Astrocyte of the hippocampus (primary cell): ENCODE data around the gene LIAS.
"Not testable (repeated sequence)": the region's sequence is repeated elsewhere in the genome, so short reads cannot be mapped to it uniquely, and the experiment has no call there.

ENCODE experiments used
- DNase-seq: peaks from one replicate; pipeline ENCODE4 v3.0.0; 2011; ENCODE audit warnings: low read depth, low spot score

LIAS gene

DNA sequence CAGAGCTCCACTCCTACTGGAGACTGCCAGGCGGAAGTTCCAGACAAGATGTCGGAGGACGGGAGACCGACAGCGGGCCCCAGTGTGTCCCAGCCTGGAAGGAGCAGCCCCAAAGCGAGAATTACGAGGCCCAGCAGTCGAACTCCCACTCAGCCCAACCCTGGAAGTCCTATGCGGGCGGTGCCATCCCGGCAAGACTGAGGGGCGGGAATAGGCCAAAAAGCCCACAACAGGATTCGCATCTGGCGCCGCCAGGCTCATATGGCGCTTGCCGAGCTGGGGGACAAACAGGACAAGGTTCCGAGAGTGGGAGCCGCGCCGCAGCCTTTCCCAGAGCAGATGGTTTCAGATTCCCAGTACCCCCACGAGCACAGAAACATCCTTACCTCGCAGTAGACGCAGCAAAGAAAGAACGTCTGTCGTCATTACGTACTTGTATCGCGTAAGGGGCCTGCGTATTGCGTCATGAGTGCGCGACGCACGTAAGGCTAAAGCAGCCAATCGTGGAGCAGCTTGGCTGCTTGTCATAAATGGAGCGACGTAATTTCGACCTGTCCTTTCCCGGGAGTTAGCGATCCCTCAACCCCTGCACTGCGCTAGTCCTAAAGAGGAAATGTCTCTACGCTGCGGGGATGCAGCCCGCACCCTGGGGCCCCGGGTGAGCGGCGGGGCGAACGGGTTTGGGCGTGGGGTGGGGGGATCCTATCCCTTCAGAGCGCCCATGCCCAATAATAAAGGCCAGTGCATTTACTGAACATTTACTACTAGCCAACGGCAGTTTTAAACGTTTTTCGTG, at the start of gene LIAS, which contains the start of gene RPL9:
Gene LIAS (plus strand): TSS at position 552 of the 796 bp plus-strand sequence. CDS start 62 bp downstream, at position 614.
Gene RPL9 (minus strand): TSS at position 418 of the 796 bp plus-strand sequence. CDS start 483 bp downstream, outside the sequence.
- peak; percentile 99 for DNase-seq

DNA sequence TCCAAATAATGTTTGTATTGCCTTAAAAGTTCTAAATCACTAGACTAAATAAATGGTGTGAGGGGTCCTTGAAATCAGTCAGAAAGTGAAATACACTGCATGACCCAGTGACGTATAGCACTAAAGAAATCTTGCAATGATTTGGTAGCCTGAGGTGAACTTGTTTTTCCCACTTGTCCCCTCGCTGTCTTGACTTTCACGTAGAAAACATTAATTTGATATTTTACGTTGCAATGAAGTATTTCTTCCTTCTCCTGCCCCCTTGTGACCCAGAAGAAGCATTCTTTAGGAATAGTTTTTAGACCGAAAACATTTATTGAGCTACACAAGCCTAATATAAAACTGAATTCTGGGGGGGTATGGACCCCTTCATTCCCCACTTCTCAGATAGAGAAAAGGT, 48.4 kb upstream of the LIAS start:
- no peak for DNase-seq

DNA sequence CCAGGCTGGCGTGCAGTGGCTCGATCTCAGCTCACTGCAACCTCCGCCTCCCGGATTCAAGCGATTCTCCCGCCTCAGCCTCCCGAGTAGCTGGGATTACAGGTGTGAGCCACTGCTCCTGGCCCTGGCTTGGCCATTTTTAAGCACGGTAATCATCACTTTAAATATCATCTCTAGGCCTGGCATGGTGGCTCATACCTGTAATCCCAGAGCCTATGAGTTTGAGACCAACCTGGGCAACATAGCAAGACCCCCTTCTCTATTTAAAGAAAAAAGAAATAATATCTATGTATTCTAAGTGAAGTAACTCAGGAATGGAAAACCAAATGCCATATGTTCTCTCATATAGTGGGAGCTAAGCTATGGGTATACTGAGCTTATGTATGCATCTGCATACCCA, 47.3 kb upstream of the LIAS start:
- not testable (repeated sequence) for DNase-seq

DNA sequence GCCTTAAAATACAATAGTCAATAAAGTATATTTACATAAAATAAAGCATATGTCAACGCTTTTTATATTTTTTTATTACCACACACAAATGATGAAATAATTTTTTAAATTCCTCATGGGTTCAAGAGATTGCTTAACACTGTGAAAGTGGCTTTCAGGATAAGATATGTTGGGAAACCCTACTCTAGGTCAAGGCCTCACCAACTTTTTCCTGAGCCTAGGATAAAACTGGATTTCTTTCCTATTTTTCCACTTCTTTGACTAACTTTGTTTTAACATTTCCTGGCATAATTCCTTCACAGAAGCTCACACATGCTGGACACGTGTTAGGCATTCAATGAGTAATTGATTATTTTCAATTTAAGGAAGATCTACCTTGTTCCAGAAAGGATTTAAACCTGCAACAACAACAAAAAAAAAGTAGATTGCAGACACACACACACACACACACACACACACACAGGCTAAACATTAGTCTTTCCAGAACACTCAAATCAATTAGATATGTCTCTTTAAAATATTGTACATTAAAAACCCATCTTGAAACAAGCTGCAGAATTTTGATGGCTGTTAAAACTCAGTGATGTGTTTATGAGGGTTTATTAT, 43.1 kb upstream of the LIAS start:
- no peak for DNase-seq

DNA sequence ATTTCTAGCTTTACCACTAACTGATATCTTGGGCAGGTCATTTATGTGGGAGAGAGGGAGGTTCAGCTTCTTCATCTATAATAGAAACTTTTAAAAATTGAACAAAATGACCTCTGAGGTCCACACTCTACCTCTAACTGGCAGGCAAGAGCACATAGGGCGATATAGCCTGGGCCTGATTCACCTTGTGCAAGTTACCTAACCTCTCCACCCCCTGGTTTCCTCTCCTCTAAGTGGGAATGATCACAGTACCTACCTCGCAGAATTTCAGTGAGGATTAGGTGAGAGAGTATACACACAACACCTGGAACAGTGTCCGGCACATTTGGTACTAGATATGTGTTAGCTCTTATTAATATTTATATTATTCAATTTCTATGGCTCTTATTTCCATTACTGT, 36.6 kb upstream of the LIAS start:
- DNase-seq = no peak

DNA sequence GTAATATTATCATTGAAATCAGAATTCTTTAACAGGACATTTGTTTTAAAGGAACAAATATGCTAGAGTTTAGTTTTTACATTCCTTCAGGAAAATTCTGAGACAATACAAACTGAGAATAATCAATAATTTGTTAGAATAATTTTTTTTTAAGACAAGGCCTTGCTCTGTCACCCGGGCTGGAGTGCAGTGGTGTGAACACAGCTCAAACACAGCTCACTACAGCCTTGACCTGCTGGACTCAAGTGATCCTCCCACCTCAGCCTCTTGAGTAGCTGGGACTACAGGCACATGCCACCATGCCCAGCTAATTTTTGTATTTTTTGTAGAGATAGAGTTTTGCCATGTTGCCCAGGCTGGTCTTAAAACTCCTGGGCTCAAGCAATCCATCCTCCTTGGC, 33.6 kb upstream of the LIAS start:
- DNase-seq = not testable (repeated sequence)

DNA sequence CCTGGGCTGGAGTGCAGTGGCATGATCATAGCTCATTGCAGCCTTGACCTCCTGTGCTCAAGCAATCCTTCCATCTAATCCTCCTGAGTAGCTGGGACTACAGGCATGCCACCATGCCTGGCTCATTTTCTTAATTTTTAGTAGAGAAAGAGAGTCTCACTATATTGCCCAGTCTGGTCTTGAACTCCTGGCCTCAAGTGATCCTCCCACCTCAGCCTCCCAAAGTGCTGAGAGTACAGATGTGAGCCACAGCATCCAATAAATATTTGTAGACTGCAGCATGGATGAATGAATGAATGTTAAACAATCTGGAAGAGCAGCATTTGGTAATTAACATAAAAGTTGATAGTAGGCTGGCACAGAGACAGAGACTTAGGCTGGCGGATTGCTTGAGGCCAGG, 32.1 kb upstream of the LIAS start:
- DNase-seq = no peak

DNA sequence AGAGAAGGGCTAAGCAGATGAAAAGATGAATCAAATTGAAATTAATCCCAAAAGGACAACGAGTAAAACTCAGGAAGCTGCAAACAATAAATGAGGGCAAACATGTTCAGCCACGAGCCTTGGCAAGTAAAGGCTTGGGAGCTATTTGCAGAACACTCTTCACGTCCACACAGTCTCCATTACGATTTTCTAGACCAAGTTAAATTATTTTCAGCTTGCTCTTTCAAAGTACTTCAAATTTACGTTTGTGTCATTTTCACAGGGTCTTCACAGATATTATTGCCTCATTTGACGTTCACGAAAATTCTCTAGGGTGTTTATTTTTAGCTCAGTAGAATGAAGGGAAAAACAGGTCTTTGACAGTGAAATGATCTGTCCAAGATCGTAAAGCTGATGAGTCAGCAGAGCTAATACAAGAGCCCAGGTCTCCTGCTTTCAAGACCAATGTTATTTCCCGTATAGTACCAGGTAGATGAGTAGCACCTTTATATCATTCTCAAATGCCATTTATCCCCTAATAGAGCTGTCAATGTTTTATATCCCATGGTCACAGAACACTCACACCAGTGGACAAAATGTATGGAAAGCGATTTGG, 31.2 kb upstream of the LIAS start:
- no peak for DNase-seq

DNA sequence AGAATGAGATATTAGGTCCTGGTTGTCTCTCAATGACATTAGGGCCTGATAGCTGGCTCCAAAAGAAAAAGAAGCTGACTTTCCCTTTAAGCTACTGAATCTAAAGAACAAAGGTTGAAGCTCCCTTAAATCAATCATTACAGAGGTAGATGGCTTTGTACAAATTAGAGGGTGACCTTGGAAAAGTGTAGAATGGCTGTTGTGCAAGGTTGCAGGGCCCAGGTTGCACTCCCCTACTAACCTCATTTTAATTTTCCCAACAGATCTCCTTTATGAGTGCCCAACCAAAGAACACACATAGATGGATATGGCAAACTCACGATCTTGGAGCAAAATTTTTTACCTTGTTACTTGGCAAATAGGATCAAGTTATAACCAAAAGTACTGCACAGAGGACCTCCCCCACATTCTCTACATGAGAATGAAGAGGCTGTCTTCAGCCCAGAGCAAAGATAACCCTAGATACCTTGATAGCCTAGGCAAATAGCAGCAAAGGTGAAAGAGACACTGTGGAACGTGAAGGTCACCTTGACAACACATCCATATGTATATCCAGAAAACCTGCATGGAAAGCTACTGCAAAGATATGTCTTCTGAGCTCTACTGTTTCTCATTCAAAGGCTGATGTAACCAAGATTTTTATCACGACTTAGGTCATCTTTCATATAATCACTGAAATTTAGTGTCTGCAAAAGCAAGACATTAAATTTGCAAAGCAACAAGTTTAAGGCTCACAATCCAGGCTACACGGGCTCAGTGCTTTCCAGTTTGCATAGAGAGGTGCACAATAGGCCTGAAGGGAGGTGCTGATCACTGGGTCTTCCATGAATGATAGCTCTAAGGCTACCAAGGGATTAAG, 29.2 kb upstream of the LIAS start:
- no peak for DNase-seq

DNA sequence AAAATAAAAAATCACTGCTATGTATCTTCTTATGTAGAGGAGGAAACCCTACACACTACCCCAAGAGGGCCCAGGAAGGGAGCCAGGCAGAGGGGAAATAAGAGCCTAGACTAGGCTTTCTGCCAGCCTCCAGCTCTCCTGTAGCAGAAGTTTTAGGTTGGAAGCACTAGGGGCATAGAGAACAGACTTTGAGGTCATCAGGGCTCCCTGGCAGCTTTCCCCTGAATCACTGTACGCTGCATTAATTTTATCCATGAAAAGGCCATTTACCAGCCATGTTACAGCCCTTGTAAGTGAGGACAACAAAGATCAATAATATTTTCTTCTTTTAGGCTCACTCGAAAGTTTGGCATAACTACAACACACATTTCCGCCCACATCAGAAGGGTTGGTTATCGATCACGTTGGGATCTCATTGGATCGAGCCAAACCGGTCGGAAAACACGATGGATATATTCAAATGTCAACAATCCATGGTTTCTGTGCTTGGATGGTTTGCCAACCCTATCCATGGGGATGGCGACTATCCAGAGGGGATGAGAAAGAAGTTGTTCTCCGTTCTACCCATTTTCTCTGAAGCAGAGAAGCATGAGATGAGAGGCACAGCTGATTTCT, 24.9 kb upstream of the LIAS start:
- DNase-seq = no peak

DNA sequence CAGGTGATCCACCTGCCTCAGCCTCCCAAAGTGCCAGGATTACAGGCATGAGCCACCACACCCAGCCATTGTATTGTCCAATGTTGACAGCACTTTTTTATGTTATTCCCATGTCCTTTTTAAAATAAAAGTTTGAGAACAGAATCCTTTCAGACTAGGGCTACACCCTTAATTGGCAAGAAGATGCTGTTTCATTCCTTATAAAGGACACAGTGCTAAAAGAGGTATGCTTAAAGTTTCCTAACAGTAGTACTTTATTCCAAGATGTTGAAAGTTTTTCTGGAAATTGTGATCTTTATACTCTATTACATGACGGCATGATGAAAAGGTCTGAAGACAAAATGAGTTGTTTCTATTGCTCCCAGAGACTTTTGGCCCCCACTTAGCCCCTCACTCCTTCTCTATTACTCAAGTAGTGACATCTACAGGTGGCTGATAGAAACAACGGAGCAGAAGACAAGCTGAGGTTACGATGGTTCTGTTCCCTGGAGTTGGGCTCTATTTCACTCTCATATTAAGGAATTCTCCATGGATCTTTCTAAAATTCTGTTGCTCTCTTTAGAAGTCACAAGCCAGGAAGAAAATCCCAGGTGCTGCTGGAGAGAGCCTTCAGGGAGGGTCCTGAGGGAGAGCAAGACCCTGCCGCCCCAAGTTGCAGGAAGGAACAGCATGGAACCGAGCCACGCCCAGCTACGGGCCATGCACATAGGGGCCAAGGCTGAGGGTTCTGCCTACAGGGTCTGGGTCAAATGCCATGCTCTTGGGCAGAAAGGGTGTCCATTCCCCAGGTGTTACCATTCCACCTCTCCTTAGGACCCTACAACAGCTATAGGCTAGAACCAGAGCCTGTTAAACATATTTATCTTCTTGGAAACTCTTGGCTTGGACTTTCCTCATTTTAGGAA, 22.9 kb upstream of the LIAS start:
- DNase-seq = no peak

DNA sequence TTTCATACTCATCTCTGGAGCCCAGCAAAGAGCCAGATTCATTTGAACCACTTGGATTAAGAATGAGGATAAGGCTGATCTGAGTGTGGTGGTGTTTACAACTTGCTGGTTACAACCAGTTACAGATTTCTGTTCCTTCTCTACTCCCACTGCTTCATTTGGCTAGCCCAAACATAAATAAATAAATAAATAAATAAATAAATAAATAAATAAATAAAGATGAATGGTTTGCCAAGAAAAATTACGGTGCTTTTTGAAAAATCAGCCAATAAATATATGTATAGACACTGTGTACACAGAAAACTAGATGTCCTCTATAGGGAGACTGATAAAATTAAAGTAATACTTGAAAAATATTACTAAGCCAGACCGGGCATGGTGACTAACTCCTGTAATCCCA, 17.3 kb upstream of the LIAS start:
- DNase-seq = no peak

DNA sequence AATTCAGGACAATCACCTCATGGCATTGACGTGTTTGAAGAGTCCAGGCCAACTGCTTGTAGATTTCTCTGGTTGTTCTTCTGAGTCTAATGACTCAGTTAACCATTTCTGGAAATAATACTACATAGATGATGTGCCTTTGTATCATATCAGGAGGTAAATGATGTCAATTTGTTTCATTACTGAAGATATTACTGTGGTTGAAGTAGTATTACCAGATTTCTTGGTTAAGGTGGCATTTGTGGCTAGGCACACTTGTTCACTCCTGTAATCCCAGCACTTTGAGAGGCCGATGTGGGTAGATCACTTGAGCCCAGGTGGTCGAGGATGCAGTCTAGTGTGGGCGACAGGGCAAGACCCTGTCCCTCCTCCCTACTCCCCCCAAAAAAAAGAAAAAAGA, 15.9 kb upstream of the LIAS start:
- no peak for DNase-seq

DNA sequence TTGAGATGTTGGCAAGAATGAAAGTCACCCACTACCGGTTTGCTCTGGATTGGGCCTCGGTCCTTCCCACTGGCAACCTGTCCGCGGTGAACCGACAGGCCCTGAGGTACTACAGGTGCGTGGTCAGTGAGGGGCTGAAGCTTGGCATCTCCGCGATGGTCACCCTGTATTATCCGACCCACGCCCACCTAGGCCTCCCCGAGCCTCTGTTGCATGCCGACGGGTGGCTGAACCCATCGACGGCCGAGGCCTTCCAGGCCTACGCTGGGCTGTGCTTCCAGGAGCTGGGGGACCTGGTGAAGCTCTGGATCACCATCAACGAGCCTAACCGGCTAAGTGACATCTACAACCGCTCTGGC, 12.4 kb upstream of the LIAS start:
- no peak for DNase-seq

DNA sequence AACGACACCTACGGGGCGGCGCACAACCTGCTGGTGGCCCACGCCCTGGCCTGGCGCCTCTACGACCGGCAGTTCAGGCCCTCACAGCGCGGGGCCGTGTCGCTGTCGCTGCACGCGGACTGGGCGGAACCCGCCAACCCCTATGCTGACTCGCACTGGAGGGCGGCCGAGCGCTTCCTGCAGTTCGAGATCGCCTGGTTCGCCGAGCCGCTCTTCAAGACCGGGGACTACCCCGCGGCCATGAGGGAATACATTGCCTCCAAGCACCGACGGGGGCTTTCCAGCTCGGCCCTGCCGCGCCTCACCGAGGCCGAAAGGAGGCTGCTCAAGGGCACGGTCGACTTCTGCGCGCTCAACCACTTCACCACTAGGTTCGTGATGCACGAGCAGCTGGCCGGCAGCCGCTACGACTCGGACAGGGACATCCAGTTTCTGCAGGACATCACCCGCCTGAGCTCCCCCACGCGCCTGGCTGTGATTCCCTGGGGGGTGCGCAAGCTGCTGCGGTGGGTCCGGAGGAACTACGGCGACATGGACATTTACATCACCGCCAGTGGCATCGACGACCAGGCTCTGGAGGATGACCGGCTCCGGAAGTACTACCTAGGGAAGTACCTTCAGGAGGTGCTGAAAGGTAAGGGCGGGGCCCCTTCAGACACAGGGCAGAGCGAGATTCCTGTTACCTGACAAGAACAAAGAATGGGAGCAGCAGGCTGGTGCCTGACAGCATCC, 11.8 kb upstream of the LIAS start:
- DNase-seq = peak; percentile 74

DNA sequence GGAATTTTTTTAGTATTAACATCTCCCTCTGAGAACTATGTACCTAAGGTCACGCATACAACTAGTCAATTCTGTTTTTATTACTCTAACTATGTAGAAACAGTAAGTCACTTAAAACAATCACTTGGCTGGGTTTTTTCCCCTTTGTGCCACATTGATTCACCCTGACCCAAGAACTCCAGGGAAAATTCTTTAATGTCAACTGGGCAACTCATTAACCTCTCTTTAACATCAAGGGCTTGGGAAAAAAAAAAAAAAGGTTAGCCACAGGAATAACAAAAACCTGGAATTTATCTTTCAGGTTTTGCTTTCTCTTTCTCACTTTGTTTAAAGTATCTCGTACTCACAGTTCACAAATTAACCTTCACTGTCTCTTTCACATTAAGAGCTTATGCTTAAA, 8.2 kb upstream of the LIAS start:
- DNase-seq = no peak

DNA sequence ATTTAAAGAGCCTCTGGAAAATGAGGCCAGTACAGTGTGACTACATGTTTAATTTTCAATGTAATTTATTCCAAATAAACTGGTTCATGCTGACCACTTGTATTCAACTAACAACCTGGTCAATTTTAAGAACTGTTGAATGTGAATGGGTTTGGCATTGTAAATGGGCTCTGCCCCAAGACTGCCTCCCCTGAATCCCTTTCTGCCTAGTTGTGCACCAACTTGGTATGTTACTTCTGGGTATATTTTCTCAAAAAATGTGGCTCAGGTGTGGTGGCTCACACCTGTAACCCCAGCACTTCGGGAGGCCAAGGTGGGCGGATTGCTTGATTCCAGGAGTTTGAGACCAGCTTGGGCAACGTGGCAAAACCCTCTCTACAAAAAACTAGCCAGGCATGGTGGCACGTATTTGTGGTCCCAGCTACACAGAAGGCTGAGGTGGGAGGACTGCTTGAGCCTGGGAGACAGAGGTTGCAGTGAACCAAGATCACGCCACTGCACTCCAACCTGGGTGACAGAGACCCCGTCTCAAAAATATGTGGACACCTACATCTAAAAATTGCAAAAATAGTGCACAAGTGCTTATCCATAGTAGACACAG, 7.3 kb upstream of the LIAS start:
- DNase-seq = no peak

DNA sequence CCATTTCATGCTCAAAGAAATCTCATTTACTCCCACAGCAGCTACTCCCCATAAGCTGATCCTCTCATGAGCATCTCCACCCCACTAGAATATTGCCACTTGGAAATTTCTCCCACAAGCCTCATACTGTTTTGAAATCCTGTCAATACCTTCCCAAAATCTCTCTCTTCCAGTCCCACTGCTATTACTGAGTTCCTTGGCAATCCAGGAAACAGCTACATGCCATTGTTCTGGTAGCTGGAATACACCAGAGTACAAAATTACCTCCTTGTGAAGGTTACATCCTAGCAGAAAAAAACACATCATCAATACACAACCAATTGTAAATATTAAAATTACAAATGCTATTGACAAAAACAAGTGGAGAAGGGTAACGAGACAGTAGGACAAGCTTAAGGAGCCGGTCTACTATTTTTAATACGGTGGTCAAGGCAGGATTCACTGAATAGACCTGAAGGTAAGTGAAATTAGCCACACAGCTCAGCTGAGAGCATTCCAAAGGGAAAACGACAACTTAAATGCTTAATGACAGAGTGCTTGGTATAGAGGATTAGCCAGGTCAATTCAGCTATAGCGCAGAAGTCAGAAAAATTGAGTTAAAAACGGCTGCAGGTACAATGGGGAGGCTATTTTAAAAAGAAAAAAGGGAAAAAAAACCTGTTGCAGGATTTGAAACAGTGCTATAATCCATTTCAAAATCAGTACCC, 6.5 kb upstream of the LIAS start:
- DNase-seq = no peak
